K562 (cell line): ENCODE measurements around the gene SPPL2C. TPM values are rescaled to one million over a fixed set of nuclear protein-coding genes. Genes with fewer than 3 reads are reported as not detected.

Experiments used
- ATAC-seq: fragments of 200-7000 bp; cut with Tn5 transposase; 3 replicates; pipeline ENCODE4 v1.9.1; 2020; ENCODE audit warnings: moderate library complexity
- BruUV-seq: library from RNA; stranded (reverse); fragments of 400-500 nt; replicated peaks from 2 replicates; lab custom pipeline; 2021; lab: Mats Ljungman, UMichigan
- CTCF ChIA-PET: fragments of 300-600 bp; formaldehyde crosslinking; extraction: SDS; loops from one replicate; lab custom pipeline; 2021; ENCODE audit warnings: low intra/inter-chr PET ratio; lab: Yijun Ruan, JAX
- POLR2A ChIA-PET: fragments of 300-600, 350-650 bp; sonication (Branson Sonifier 250); formaldehyde crosslinking; extraction: SDS; loops from one replicate; lab custom pipeline; 2021; ENCODE audit warnings: antibody characterized with exemption, inconsistent platforms; lab: Yijun Ruan, JAX
- DNase-seq, 4 experiments: peaks; one replicate each; pipeline versions ENCODE4 v3.0.0 to v3.0.0-alpha.2; 2011 to 2018; ENCODE audit warnings: low spot score in 3 of 4, mixed read lengths in 3 of 4; ENCODE audit errors: extremely low read depth in 1 of 4
- FAIRE-seq: peaks from 2 replicates; lab custom pipeline; 2011; peaks lifted over from hg19 to GRCh38; lab: Jason Lieb, UNC
- H2AFZ ChIP-seq: 2 replicates; pipeline ENCODE4 v1.6.0; 2011; ENCODE audit warnings: low read depth, low read length, control low read depth, inconsistent platforms
- H3K27ac ChIP-seq: fragments of 200-600 bp; 3 replicates; pipeline ENCODE4 v1.8.0; 2011; ENCODE audit warnings: low read depth, mild to moderate bottlenecking, control low read depth, inconsistent platforms, low read length, moderate library complexity, mixed read lengths; ENCODE audit errors: extremely low read depth
- H3K27me3 ChIP-seq, 2 experiments: fragments of 300-600 bp in 1 of 2; 2 replicates in 1 of 2; 3 replicates in 1 of 2; pipeline versions ENCODE4 v1.6.0 to v1.8.0; 2011; ENCODE audit warnings: inconsistent platforms in 2 of 2, low read length in 2 of 2, mild to moderate bottlenecking in 1 of 2, mixed read lengths in 1 of 2, moderate library complexity in 1 of 2; ENCODE audit not compliant: control insufficient read depth in 2 of 2, insufficient read depth in 2 of 2
- H3K36me3 ChIP-seq: fragments of 300-600 bp; 3 replicates; pipeline ENCODE4 v1.8.0; 2011; ENCODE audit warnings: mild to moderate bottlenecking, low read length, inconsistent platforms; ENCODE audit not compliant: control insufficient read depth, insufficient read depth
- H3K4me1 ChIP-seq, 2 experiments: fragments of 200-600 bp in 1 of 2; replicated peaks in 1 of 2; 2 replicates in 1 of 2; 3 replicates in 1 of 2; pipeline versions ENCODE4 v1.5.1 to v1.8.0; 2011; ENCODE audit warnings: inconsistent platforms in 2 of 2, low read length in 2 of 2, mild to moderate bottlenecking in 1 of 2, mixed read lengths in 1 of 2, moderate library complexity in 1 of 2; ENCODE audit not compliant: control insufficient read depth in 2 of 2, insufficient read depth in 2 of 2
- H3K4me2 ChIP-seq: 2 replicates; pipeline ENCODE4 v1.6.1; 2011; ENCODE audit warnings: low read length, control low read depth, inconsistent platforms, mixed read lengths; ENCODE audit not compliant: insufficient read depth
- H3K4me3 ChIP-seq: fragments of 200-600 bp; sonication (generic), shearing (Covaris generic); 2 replicates; pipeline ENCODE4 v1.5.1; 2016; ENCODE audit warnings: control low read depth, inconsistent platforms
- H3K79me2 ChIP-seq: fragments of 200-600 bp; 3 replicates; pipeline ENCODE4 v1.8.0; 2011; ENCODE audit warnings: low read length, inconsistent platforms; ENCODE audit not compliant: control insufficient read depth, insufficient read depth
- H3K9ac ChIP-seq, 2 experiments: 2 replicates each; pipeline versions ENCODE4 v1.6.0 to v1.6.1; 2011; ENCODE audit warnings: low read depth in 2 of 2, low read length in 2 of 2, control low read depth in 1 of 2, inconsistent platforms in 1 of 2, mild to moderate bottlenecking in 1 of 2, mixed read lengths in 1 of 2; ENCODE audit not compliant: insufficient read depth in 1 of 2
- H3K9me1 ChIP-seq: one replicate; pipeline ENCODE4 v1.6.0; 2011; ENCODE audit warnings: inconsistent platforms, mild to moderate bottlenecking, low read length, moderate library complexity; ENCODE audit not compliant: control insufficient read depth, insufficient read depth
- H3K9me3 ChIP-seq: replicated peaks from 2 replicates; pipeline ENCODE4 v1.5.1; 2011; ENCODE audit warnings: low read depth, low read length, inconsistent platforms; ENCODE audit not compliant: control insufficient read depth, insufficient read depth
- H4K20me1 ChIP-seq: replicated peaks from 2 replicates; pipeline ENCODE4 v1.6.1; 2011; ENCODE audit warnings: low read length, inconsistent platforms, mixed read lengths; ENCODE audit not compliant: control insufficient read depth, insufficient read depth
- GABPA ChIP-seq: fragments of 200-800 bp; sonication (Bioruptor generic); conservative IDR thresholded peaks from 2 replicates; pipeline ENCODE4 v1.6.1; 2016; ENCODE audit warnings: low read depth, missing genetic modification characterization, missing compliant biosample characterization
- LEF1 ChIP-seq: fragments of 450-650 bp; IDR thresholded peaks from 2 replicates; pipeline ENCODE4 v1.6.1; 2016; ENCODE audit warnings: mild to moderate bottlenecking
- USF1 ChIP-seq: sonication (generic); formaldehyde crosslinking; IDR thresholded peaks from 2 replicates; pipeline ENCODE4 v1.9.0; 2022; ENCODE audit warnings: mild to moderate bottlenecking, missing genetic modification reagents
- USF2 ChIP-seq: sonication (generic); formaldehyde crosslinking; IDR thresholded peaks from 2 replicates; pipeline ENCODE4 v1.5.0; 2020; ENCODE audit warnings: missing genetic modification reagents
- WGBS: fragments of 100-300 bp; shearing (Covaris generic); methylation state at CpG from one replicate; pipeline ENCODE4 v1.1.6; 2016; ENCODE audit warnings: low coverage, mixed read lengths; ENCODE audit not compliant: insufficient coverage; ENCODE audit errors: missing lambda C conversion rate; 5-methylcytosine and 5-hydroxymethylcytosine counted together
- in situ Hi-C: fragments of 300-500 bp; cut with MboI; formaldehyde crosslinking; loops from 4 replicates; pipeline ENCODE4 v1.15.0; 2018; ENCODE audit warnings: inconsistent platforms, mixed read lengths
- intact Hi-C: fragments of 100-400 bp; cut with micrococcal nuclease; formaldehyde crosslinking; loops from 2 replicates; pipeline ENCODE4 v1.14.2; 2022
- polyA plus RNA-seq, 8 experiments: library from polyadenylated mRNA; depleted of rRNA in 4 of 8; stranded (reverse) in 5 of 8; unstranded in 3 of 8; fragments of >200 nt; fragmentation: Nextera tagmentation in 2 of 8; fragmentation: Illumina TruSeq in 1 of 8; extraction: Ambion mirVana in 2 of 8; extraction: Trizol in 1 of 8; gene quantifications; 2 replicates each; pipeline versions ENCODE4 v1.2.1 to v1.2.3, GENCODE V29; 2011 to 2014; ENCODE audit warnings: inconsistent platforms in 1 of 8, missing spikeins in 1 of 8
- total RNA-seq, 7 experiments: library from RNA; depleted of rRNA in 6 of 7; stranded (reverse); fragments of >200 nt in 6 of 7; fragmentation: Illumina TruSeq in 2 of 7; extraction: Trizol in 2 of 7; gene quantifications; 2 replicates each; pipeline versions ENCODE4 v1.2.1 to v1.2.3, GENCODE V29; 2011 to 2021; ENCODE audit warnings: low replicate concordance in 1 of 7

SPPL2C gene
- total and polyA plus RNA-seq, 9 of the 15 experiments (the other 6 are each of a cell fraction or from before 2014, with no cell fraction given), result not detected

GRCh38 chr17:45815752-45816151, 28.9 kb upstream of the SPPL2C start:
- H3K27me3 ChIP-seq, result peaks cover 3 to 59% of the 10 kb centered on the region in 2 experiments; a peak in 3 of 5 replicates
- CTCF ChIA-PET, result no interaction called here
- no peaks in the 10 kb centered on the region for H3K36me3 ChIP-seq
- H3K9me3 ChIP-seq, result no peaks in the 10 kb centered on the region
- in situ Hi-C loops (no loop called here), intact Hi-C loops (no loop called here)
- FAIRE-seq (no peak), ATAC-seq (no peak), DNase-seq (no peak)
- POLR2A ChIA-PET, result interaction anchor here (0.6 kb wide), 2 partner anchors 20 to 281 kb away, joined by 3 read pairs; no protein-coding TSS in a partner anchor
- H3K27ac ChIP-seq, result no peak overlapping the region
- H3K79me2 ChIP-seq, result no peaks in the 10 kb centered on the region
- no peaks in the 10 kb centered on the region; a peak in 1 of 5 replicates for H3K4me1 ChIP-seq
- H3K9ac ChIP-seq, result no peak overlapping the region
- no peak overlapping the region for H2AFZ ChIP-seq
- H3K9me1 ChIP-seq, result no peaks in the 10 kb centered on the region
- H3K4me3 ChIP-seq, result no peak overlapping the region
- TF ChIP-seq LEF1 (no peak), GABPA (tag) (0 out of 2 replicates have a peak, but pooled peaks have one; percentile 18), USF2 (CRISPR knock-in tag) (0 out of 2 replicates have a peak, but pooled peaks have one; percentile 20), USF1 (CRISPR knock-in tag) (peak; percentile 37; the same call in 1 of the 2 replicates)
- WGBS, result 32% methylated on average over 6 of the region's 6 CpGs
- no peak overlapping the region for H3K4me2 ChIP-seq
- H4K20me1 ChIP-seq, result peaks cover 8% of the 10 kb centered on the region
- no TSS peak for BruUV-seq
